A673 (cell line): ENCODE measurements around the gene SPRY1.

ENCODE experiments used
- CTCF ChIP-seq: fragments of 300-800, 200-600 bp; sonication (generic); conservative IDR thresholded peaks from 2 replicates; pipeline ENCODE4 v1.5.1; 2017; ENCODE audit warnings: low read depth, mild to moderate bottlenecking, antibody characterized with exemption, low read length, moderate library complexity, mixed read lengths
- EZH2 ChIP-seq: fragments of 200-600 bp; sonication (generic); IDR thresholded peaks from 2 replicates; pipeline ENCODE4 v1.6.1; 2017; ENCODE audit warnings: borderline replicate concordance, low read depth, mild to moderate bottlenecking, mixed read lengths, antibody characterized with exemption, low read length; ENCODE audit not compliant: poor library complexity, severe bottlenecking

- no peak for TF ChIP-seq CTCF
- TF ChIP-seq EZH2, result no peak
These were observed 33.4 kb downstream of the SPRY1 start for GRCh38 chr4:123430031-123430430.
